HL-60 (cell line): ENCODE results near the gene CPAMD8.

Experiments
- DNase-seq, 2 experiments: peaks; one replicate each; pipeline ENCODE4 v3.0.0-alpha.2; 2010 to 2020; ENCODE audit warnings: low read depth in 1 of 2, low spot score in 1 of 2
- H3K27ac ChIP-seq: fragments of 250-450 bp; sonication (Bioruptor Pico); replicated peaks from 2 replicates; pipeline ENCODE4 v1.5.1; 2020; ENCODE audit warnings: mild to moderate bottlenecking, moderate library complexity
- H3K27me3 ChIP-seq: fragments of 250-450 bp; sonication (Bioruptor Pico); 2 replicates; pipeline ENCODE4 v1.5.1; 2021; ENCODE audit warnings: mild to moderate bottlenecking, moderate library complexity; ENCODE audit not compliant: insufficient read depth, poor library complexity, severe bottlenecking
- H3K4me3 ChIP-seq: replicated peaks from 2 replicates; pipeline ENCODE4 v1.5.1; 2011; ENCODE audit warnings: mild to moderate bottlenecking, control low read depth, low read length; ENCODE audit not compliant: insufficient read depth
- CTCF ChIP-seq: IDR thresholded peaks from one replicate; pipeline ENCODE4 v1.5.1; 2011; ENCODE audit warnings: low read length, control low read depth, inconsistent platforms; ENCODE audit not compliant: insufficient read depth
- GABPA ChIP-seq: IDR thresholded peaks from 2 replicates; pipeline ENCODE4 v1.6.1; 2012; ENCODE audit warnings: low read depth
- POLR2AphosphoS5 ChIP-seq: IDR thresholded peaks from 2 replicates; pipeline ENCODE4 v1.6.1; 2012; ENCODE audit warnings: low read depth
- REST ChIP-seq: IDR thresholded peaks from 2 replicates; pipeline ENCODE4 v1.6.1; 2012; ENCODE audit warnings: low read depth; ENCODE audit not compliant: insufficient replicate concordance
- SPI1 ChIP-seq: IDR thresholded peaks from 2 replicates; pipeline ENCODE4 v1.6.1; 2012; ENCODE audit warnings: low read depth, mild to moderate bottlenecking, borderline replicate concordance

The CPAMD8 gene

GRCh38 chr19:16952046-16952445 is 74.6 kb downstream of the CPAMD8 start:
- Histone ChIP-seq H3K27ac (no peak overlapping the region), H3K4me3 (no peak overlapping the region), H3K27me3 (no peaks in the 10 kb centered on the region)
- TF ChIP-seq SPI1 = no peak
- no peak for DNase-seq

- Histone ChIP-seq H3K4me3 (no peak overlapping the region), H3K27ac (no peak overlapping the region), H3K27me3 (no peaks in the 10 kb centered on the region)
- DNase-seq = no peak
- TF ChIP-seq SPI1 (no peak), CTCF (no peak), REST (no peak), POLR2AphosphoS5 (no peak), GABPA (no peak)
Measured at GRCh38 chr19:16951529-16951928, 75.1 kb downstream of the CPAMD8 start.

GRCh38 chr19:16949496-16950023 is 77.0 kb downstream of the CPAMD8 start:
- DNase-seq = no peak
- Histone ChIP-seq H3K27me3 (no peaks in the 10 kb centered on the region), H3K4me3 (no peak overlapping the region), H3K27ac (no peak overlapping the region)
- TF ChIP-seq SPI1 (no peak; the same call in 1 of the 2 replicates), CTCF (no peak), REST (no peak), GABPA (no peak), POLR2AphosphoS5 (no peak)

- TF ChIP-seq GABPA (no peak), POLR2AphosphoS5 (no peak), REST (no peak), CTCF (no peak), SPI1 (no peak)
- Histone ChIP-seq H3K4me3 (no peak overlapping the region), H3K27ac (no peak overlapping the region), H3K27me3 (no peaks in the 10 kb centered on the region)
- no peak for DNase-seq
Measured at GRCh38 chr19:16946951-16947940, 79.4 kb downstream of the CPAMD8 start.
